HuH-7.5 (cell line): ENCODE results near the gene GALNT3.

Experiments used
- DNase-seq: peaks from one replicate; pipeline ENCODE4 v3.0.0; 2011; ENCODE audit warnings: low spot score

The GALNT3 gene

DNA sequence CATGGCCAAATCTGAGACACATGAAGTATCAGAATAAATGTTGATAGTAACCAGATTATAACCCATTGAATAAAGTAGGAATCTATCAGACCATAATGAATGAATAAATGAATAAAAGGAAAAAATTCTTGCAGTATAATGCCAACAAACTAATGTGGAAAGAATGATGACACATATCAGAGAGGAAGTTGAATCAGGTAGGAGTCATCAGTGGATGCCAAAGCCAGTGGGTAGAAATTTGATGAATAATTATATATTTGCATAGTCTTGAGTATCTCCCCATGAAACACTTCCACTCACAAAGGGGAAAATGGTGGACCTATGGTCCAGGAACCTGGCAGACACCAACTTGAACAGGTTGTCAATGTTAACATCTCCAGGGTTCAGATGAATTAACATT, 68.6 kb downstream of the GALNT3 start:
- no peak for DNase-seq

DNA sequence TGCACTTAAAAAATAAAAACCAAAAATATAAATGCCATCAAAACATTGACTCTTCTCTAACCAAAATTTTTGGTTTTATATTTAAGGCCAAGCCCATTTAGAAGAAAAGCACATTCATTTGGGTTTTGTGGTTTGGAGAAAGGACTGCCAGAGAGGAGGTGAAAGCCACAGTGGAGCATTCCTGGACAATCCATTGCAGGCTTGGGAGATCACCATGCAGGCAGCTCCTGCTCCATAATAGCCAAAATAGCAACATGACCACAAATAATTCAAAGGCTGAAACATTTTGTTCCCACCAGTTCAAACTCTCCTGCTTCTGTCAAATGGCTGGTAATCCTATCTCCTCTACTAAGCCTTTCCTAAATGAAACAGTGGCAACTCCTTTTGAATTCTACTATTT, 73.5 kb downstream of the GALNT3 start:
- no peak for DNase-seq

- DNase-seq: no peak
Observed at GRCh38 chr2:165718610-165719210, 75.3 kb downstream of the GALNT3 start.

GRCh38 chr2:165716091-165716490, 78.0 kb downstream of the GALNT3 start:
- no peak for DNase-seq

DNA sequence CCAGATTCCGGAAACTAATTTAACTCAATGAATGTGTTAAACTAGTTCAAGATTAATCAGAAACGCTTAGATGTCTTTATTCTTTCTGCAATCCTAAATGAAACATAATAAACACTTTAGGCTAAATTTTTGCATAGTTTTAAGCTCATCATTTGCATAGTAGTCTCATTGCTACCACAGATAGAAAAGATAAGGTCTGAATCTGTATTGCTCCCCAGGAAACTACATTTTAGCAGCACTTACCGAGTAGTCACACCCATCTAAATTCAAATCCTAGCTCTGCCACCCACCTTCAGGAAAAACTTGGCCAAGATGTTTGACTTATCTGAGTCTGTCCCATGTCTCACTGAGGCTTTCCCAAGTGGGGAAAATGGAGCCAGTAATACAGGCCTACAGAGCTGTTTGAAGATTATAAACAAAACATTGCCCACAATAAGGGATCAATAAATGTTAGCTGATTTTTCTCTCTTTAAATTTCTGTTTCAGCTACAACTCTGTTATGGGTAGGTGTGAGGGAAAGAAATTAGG, 87.0 kb downstream of the GALNT3 start:
- DNase-seq: no peak

DNA sequence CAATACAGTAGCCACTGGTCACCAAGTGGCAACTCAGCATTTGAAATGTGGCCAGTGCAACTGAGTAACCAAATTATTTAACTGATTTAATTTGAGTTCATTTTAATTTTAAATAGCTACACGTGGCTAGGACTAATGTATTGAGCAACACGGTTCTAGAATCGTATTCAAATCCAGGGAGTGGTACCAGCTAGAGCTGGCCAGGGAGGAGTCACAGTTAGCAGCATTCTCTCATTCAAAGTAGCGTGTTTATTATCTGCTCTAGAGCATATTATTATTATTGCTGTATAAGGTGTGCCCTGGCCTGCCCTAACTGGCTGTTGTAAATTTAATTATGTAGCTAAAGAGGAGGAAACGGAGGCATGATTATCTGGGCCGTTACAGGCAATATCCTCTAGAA, 92.9 kb downstream of the GALNT3 start:
- DNase-seq: no peak

DNA sequence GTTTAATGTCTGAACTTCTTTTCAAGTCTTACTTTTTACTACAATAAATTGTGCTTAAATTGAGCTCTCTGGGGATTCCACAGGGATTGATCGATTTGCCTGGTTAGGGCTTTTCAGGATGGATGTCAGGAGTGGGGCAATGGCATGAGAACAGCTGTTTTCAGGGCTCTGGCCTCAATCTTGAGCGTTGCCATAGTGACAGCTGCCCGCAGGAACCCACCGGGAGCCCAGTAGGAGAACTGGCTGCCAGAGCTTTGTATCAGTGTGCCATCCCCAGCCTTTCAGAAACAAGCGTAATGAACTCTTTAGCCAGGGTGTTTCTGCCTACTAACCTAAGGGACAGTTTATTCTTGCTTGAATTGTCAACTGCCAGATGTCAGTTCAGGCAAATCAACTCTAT, 93.5 kb downstream of the GALNT3 start:
- no peak for DNase-seq

GRCh38 chr2:165699946-165700345, 94.1 kb downstream of the GALNT3 start:
- DNase-seq: no peak

- peak; percentile 30 for DNase-seq
Observed at GRCh38 chr2:165698444-165698884, 95.6 kb downstream of the GALNT3 start.

- no peak for DNase-seq
Observed at GRCh38 chr2:165697748-165698443, 96.2 kb downstream of the GALNT3 start.
